ENCODE measurements around the gene CLBA1. TPM values are rescaled to one million over a fixed set of nuclear protein-coding genes. Genes with fewer than 3 reads are reported as not detected.
"Not testable (repeated sequence)": the region's sequence is repeated elsewhere in the genome, so short reads cannot be mapped to it uniquely, and the experiment has no call there.

CLBA1 gene
- total and polyA plus RNA-seq, 5 donors: 1.8 to 4.2 (median 3.1) TPM

GRCh38 chr14:105030194-105030593 is 44.6 kb downstream of the CLBA1 start:
- Histone ChIP-seq H3K4me3 (ENCODE audit: low read length) (no peak overlapping the region), H3K4me1 (ENCODE audit: control insufficient read depth, insufficient read depth, low read length) (no peaks in the 10 kb centered on the region), H3K27me3 (ENCODE audit: control insufficient read depth, insufficient read depth) (no peaks in the 10 kb centered on the region), H3K27ac (ENCODE audit: low read length) (no peak overlapping the region), H3K9me3 (ENCODE audit: control insufficient read depth, low read length) (no peaks in the 10 kb centered on the region)
- intact Hi-C loops (cut with DNase I): no loop called here
- 90% methylated on average over 2 of the region's 2 CpGs for WGBS
- peak in 1 of 3 donors; percentile 15 for DNase-seq
- no peak for ATAC-seq

GRCh38 chr14:105030836-105031396 is 45.3 kb downstream of the CLBA1 start:
- DNase-seq: peak in 1 of 3 donors; percentile 54
- Histone ChIP-seq H3K4me1 (ENCODE audit: control insufficient read depth, insufficient read depth, low read length) (no peaks in the 10 kb centered on the region), H3K27ac (ENCODE audit: low read length) (no peak overlapping the region), H3K9me3 (ENCODE audit: control insufficient read depth, low read length) (no peaks in the 10 kb centered on the region), H3K27me3 (ENCODE audit: control insufficient read depth, insufficient read depth) (no peaks in the 10 kb centered on the region), H3K4me3 (ENCODE audit: low read length) (no peak overlapping the region)
- peak; percentile 47 to 64 for ATAC-seq
- 69% methylated on average over 9 of the region's 9 CpGs for WGBS
- intact Hi-C loops (cut with DNase I): no loop called here

- ATAC-seq; H3K9me3 ChIP-seq (ENCODE audit: control insufficient read depth, low read length); DNase-seq; H3K27ac ChIP-seq (ENCODE audit: low read length); intact Hi-C loops (cut with DNase I); H3K4me1 ChIP-seq (ENCODE audit: control insufficient read depth, insufficient read depth, low read length); H3K4me3 ChIP-seq (ENCODE audit: low read length); H3K27me3 ChIP-seq (ENCODE audit: control insufficient read depth, insufficient read depth): not testable (repeated sequence)
- WGBS: 90% methylated on average over 5 of the region's 5 CpGs
Measured at GRCh38 chr14:105032451-105032901, 46.9 kb downstream of the CLBA1 start.

GRCh38 chr14:105033412-105033900 is 47.9 kb downstream of the CLBA1 start:
- H3K27me3 ChIP-seq (ENCODE audit: control insufficient read depth, insufficient read depth); ATAC-seq; intact Hi-C loops (cut with DNase I); H3K27ac ChIP-seq (ENCODE audit: low read length); H3K4me1 ChIP-seq (ENCODE audit: control insufficient read depth, insufficient read depth, low read length); H3K9me3 ChIP-seq (ENCODE audit: control insufficient read depth, low read length): not testable (repeated sequence)
- H3K4me3 ChIP-seq (ENCODE audit: low read length): peak overlapping the region; percentile 48
- 8% methylated on average over 45 of the region's 45 CpGs for WGBS
- DNase-seq: peak in 1 of 3 donors; percentile 34

GRCh38 chr14:105034315-105035039 is 48.9 kb downstream of the CLBA1 start:
- no peak overlapping the region for H3K27ac ChIP-seq (ENCODE audit: low read length)
- 75% methylated on average over 17 of the region's 17 CpGs for WGBS
- ATAC-seq: no peak

GRCh38 chr14:105035616-105036015 is 50.0 kb downstream of the CLBA1 start:
- H3K27me3 ChIP-seq (ENCODE audit: control insufficient read depth, insufficient read depth); DNase-seq; intact Hi-C loops (cut with DNase I); H3K4me3 ChIP-seq (ENCODE audit: low read length); H3K9me3 ChIP-seq (ENCODE audit: control insufficient read depth, low read length); ATAC-seq; H3K4me1 ChIP-seq (ENCODE audit: control insufficient read depth, insufficient read depth, low read length); H3K27ac ChIP-seq (ENCODE audit: low read length): not testable (repeated sequence)
- WGBS: 86% methylated on average over 2 of the region's 2 CpGs

More at GRCh38 chr14:105034315-105035039, 48.9 kb downstream of the CLBA1 start:
- intact Hi-C loops (cut with DNase I): no loop called here
- H3K9me3 ChIP-seq (ENCODE audit: control insufficient read depth, low read length): no peaks in the 10 kb centered on the region
- peak in 1 of 3 donors; percentile 13 for DNase-seq
- no peak overlapping the region for H3K4me3 ChIP-seq (ENCODE audit: low read length)
- H3K27me3 ChIP-seq (ENCODE audit: control insufficient read depth, insufficient read depth): no peaks in the 10 kb centered on the region
- H3K4me1 ChIP-seq (ENCODE audit: control insufficient read depth, insufficient read depth, low read length): no peaks in the 10 kb centered on the region

- intact Hi-C loops (cut with DNase I): loop anchor here in 3 of 4 donors (5.0 to 10.0 kb wide), 3 partner anchors 57 to 145 kb away; partner anchors contain the start of gene AHNAK2 (in 1 of the 3)
- ATAC-seq: no peak
Measured at GRCh38 chr14:105039458-105040205, 54.0 kb downstream of the CLBA1 start.

GRCh38 chr14:105041841-105042765 is 56.5 kb downstream of the CLBA1 start:
- Histone ChIP-seq H3K27ac (ENCODE audit: low read length) (no peak overlapping the region), H3K9me3 (ENCODE audit: control insufficient read depth, low read length) (no peaks in the 10 kb centered on the region), H3K27me3 (ENCODE audit: control insufficient read depth, insufficient read depth) (no peaks in the 10 kb centered on the region), H3K4me3 (ENCODE audit: low read length) (no peak overlapping the region), H3K4me1 (ENCODE audit: control insufficient read depth, insufficient read depth, low read length) (no peaks in the 10 kb centered on the region)
- ATAC-seq (no peak), DNase-seq (peak in 1 of 3 donors; percentile 53)
- WGBS: 68% methylated on average over 28 of the region's 28 CpGs
- intact Hi-C loops (cut with DNase I): loop anchor here in 3 of 4 donors (5.0 to 10.0 kb wide), 3 partner anchors 60 to 147 kb away; partner anchors contain the start of gene AHNAK2 (in 1 of the 3)

More at GRCh38 chr14:105039458-105040205, 54.0 kb downstream of the CLBA1 start:
- H3K9me3 ChIP-seq (ENCODE audit: control insufficient read depth, low read length): no peaks in the 10 kb centered on the region
- no peaks in the 10 kb centered on the region for H3K4me1 ChIP-seq (ENCODE audit: control insufficient read depth, insufficient read depth, low read length)
- DNase-seq: peak in 1 of 3 donors; percentile 5
- H3K4me3 ChIP-seq (ENCODE audit: low read length): no peak overlapping the region
- H3K27ac ChIP-seq (ENCODE audit: low read length): no peak overlapping the region
- 67% methylated on average over 14 of the region's 14 CpGs for WGBS
- no peaks in the 10 kb centered on the region for H3K27me3 ChIP-seq (ENCODE audit: control insufficient read depth, insufficient read depth)

GRCh38 chr14:105042813-105043212 is 57.2 kb downstream of the CLBA1 start:
- ATAC-seq: no peak
- H3K9me3 ChIP-seq (ENCODE audit: control insufficient read depth, low read length): no peaks in the 10 kb centered on the region
- intact Hi-C loops (cut with DNase I): loop anchor here in 3 of 4 donors (5.0 to 10.0 kb wide), 3 partner anchors 61 to 148 kb away; partner anchors contain the start of gene AHNAK2 (in 1 of the 3)
- 85% methylated on average over 17 of the region's 17 CpGs for WGBS
- no peaks in the 10 kb centered on the region for H3K27me3 ChIP-seq (ENCODE audit: control insufficient read depth, insufficient read depth)
- no peak overlapping the region for H3K27ac ChIP-seq (ENCODE audit: low read length)
- peak in 1 of 3 donors; percentile 28 for DNase-seq
- no peaks in the 10 kb centered on the region for H3K4me1 ChIP-seq (ENCODE audit: control insufficient read depth, insufficient read depth, low read length)
- no peak overlapping the region for H3K4me3 ChIP-seq (ENCODE audit: low read length)

- H3K9me3 ChIP-seq (ENCODE audit: control insufficient read depth, low read length): no peaks in the 10 kb centered on the region
- no peaks in the 10 kb centered on the region for H3K27me3 ChIP-seq (ENCODE audit: control insufficient read depth, insufficient read depth)
- H3K27ac ChIP-seq (ENCODE audit: low read length): no peak overlapping the region
- DNase-seq: peak in 1 of 3 donors; percentile 10
- ATAC-seq: no peak
- intact Hi-C loops (cut with DNase I): loop anchor here in 3 of 4 donors (2.0 to 10.0 kb wide), 4 partner anchors 61 to 149 kb away; partner anchors contain the start of gene AHNAK2 (in 1 of the 3)
- no peaks in the 10 kb centered on the region for H3K4me1 ChIP-seq (ENCODE audit: control insufficient read depth, insufficient read depth, low read length)
- 65% methylated on average over 7 of the region's 7 CpGs for whole genome bisulfite sequencing
- H3K4me3 ChIP-seq (ENCODE audit: low read length): no peak overlapping the region
Measured at GRCh38 chr14:105043641-105044040, 58.1 kb downstream of the CLBA1 start.

Measured in right cardiac atrium (tissue), 5 donors.